Measurements from ENCODE around the gene SCAF1.

DNA sequence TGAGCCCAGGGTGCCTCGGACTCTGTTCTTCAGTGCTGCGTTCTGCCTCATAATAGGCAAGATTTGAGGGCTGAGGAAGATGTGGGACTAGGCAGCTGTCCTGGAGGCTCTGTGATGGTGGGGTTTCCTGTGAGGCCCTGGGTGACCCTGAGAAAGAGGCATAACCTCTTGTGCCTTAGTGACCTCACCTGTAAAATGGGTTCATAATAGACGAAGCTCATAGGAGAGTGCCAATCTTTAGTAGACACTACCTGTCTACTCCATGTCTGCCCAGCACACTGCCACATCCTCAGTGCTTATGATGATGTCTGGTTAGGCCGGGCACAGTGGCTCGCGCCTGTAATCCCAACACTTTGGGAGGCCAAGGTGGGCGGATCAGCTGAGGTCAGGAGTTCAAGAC is 25.5 kb upstream of the SCAF1 start:
- TF ChIP-seq, protein P1, sequence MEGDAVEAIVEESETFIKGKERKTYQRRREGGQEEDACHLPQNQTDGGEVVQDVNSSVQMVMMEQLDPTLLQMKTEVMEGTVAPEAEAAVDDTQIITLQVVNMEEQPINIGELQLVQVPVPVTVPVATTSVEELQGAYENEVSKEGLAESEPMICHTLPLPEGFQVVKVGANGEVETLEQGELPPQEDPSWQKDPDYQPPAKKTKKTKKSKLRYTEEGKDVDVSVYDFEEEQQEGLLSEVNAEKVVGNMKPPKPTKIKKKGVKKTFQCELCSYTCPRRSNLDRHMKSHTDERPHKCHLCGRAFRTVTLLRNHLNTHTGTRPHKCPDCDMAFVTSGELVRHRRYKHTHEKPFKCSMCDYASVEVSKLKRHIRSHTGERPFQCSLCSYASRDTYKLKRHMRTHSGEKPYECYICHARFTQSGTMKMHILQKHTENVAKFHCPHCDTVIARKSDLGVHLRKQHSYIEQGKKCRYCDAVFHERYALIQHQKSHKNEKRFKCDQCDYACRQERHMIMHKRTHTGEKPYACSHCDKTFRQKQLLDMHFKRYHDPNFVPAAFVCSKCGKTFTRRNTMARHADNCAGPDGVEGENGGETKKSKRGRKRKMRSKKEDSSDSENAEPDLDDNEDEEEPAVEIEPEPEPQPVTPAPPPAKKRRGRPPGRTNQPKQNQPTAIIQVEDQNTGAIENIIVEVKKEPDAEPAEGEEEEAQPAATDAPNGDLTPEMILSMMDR (IDR thresholded peaks at IDR 0.05; ENCODE audit: insufficient read depth, low read depth, low read length) = no peak
- TF ChIP-seq EZH2 (IDR thresholded peaks at IDR 0.05; ENCODE audit: insufficient read depth, low read length) = no peak

Data from astrocyte (in vitro differentiated cells and primary cell).